Fibroblast of lung (primary cell): Measurements from ENCODE around the gene DRGX. TPM values are rescaled to one million over a fixed set of nuclear protein-coding genes. Genes with fewer than 3 reads are reported as not detected.

Experiments
- DNase-seq, 2 donors: peaks; one replicate each; pipeline versions ENCODE4 v3.0.0 to v3.0.0-alpha.2; 2010; ENCODE audit warnings: low read depth in 2 of 2
- H2AFZ ChIP-seq: 2 replicates; pipeline ENCODE4 v1.5.1; 2012; ENCODE audit warnings: low read length, control low read depth, inconsistent platforms
- H3K27ac ChIP-seq: 2 replicates; pipeline ENCODE4 v1.5.1; 2011; ENCODE audit warnings: low read length, control low read depth; ENCODE audit not compliant: insufficient read depth
- H3K27me3 ChIP-seq: 2 replicates; pipeline ENCODE4 v1.5.1; 2011; ENCODE audit warnings: mild to moderate bottlenecking, low read length; ENCODE audit not compliant: control insufficient read depth, insufficient read depth
- H3K36me3 ChIP-seq: 2 replicates; pipeline ENCODE4 v1.5.1; 2011; ENCODE audit warnings: low read length; ENCODE audit not compliant: control insufficient read depth, insufficient read depth
- H3K4me1 ChIP-seq: 2 replicates; pipeline ENCODE4 v1.5.1; 2011; ENCODE audit warnings: low read length; ENCODE audit not compliant: control insufficient read depth, insufficient read depth; ENCODE audit errors: extremely low read depth
- H3K4me2 ChIP-seq: 2 replicates; pipeline ENCODE4 v1.5.1; 2011; ENCODE audit warnings: low read length, control low read depth; ENCODE audit not compliant: insufficient read depth; ENCODE audit errors: extremely low read depth
- H3K4me3 ChIP-seq, 4 experiments: fragments of 200-600 bp in 1 of 4; sonication (generic) in 1 of 4; replicated peaks in 1 of 4; 2 replicates each; pipeline ENCODE4 v1.5.1; 2011 to 2016; ENCODE audit warnings: low read length in 4 of 4, low read depth in 3 of 4, mild to moderate bottlenecking in 3 of 4, control low read depth in 2 of 4, inconsistent platforms in 1 of 4, mixed read lengths in 1 of 4; ENCODE audit not compliant: insufficient read depth in 1 of 4; ENCODE audit errors: control extremely low read depth in 1 of 4
- H3K79me2 ChIP-seq: 2 replicates; pipeline ENCODE4 v1.5.1; 2012; ENCODE audit warnings: mild to moderate bottlenecking, low read length, inconsistent platforms; ENCODE audit not compliant: control insufficient read depth, insufficient read depth
- H3K9ac ChIP-seq: 2 replicates; pipeline ENCODE4 v1.5.1; 2011; ENCODE audit warnings: mild to moderate bottlenecking, low read length, control low read depth; ENCODE audit not compliant: insufficient read depth
- H3K9me3 ChIP-seq: 2 replicates; pipeline ENCODE4 v1.5.1; 2012; ENCODE audit warnings: low read depth, low read length; ENCODE audit not compliant: control insufficient read depth, insufficient read depth
- H4K20me1 ChIP-seq: 2 replicates; pipeline ENCODE4 v1.5.1; 2011; ENCODE audit warnings: low read length; ENCODE audit not compliant: control insufficient read depth, insufficient read depth; ENCODE audit errors: extremely low read depth
- CTCF ChIP-seq, 2 donors: IDR thresholded peaks in 1 of 2; conservative IDR thresholded peaks in 1 of 2; 1 replicate in 1 of 2; 2 replicates in 1 of 2; pipeline ENCODE4 v1.5.1; 2011 to 2012; ENCODE audit warnings: low read length in 2 of 2, control low read depth in 1 of 2, inconsistent platforms in 1 of 2, low read depth in 1 of 2, mild to moderate bottlenecking in 1 of 2
- EZH2 ChIP-seq: IDR thresholded peaks from 2 replicates; pipeline ENCODE4 v1.5.1; 2012; ENCODE audit warnings: low read length, control low read depth, mild to moderate bottlenecking; ENCODE audit errors: missing control alignments
- polyA plus RNA-seq, 2 donors: library from polyadenylated mRNA; depleted of rRNA in 1 of 2; stranded (reverse) in 1 of 2; unstranded in 1 of 2; fragments of >200 nt; gene quantifications; 2 replicates each; pipeline ENCODE4 v1.2.1, GENCODE V29; 2011 to 2012; ENCODE audit warnings: missing spikeins in 1 of 2
- total RNA-seq: library from RNA; depleted of rRNA; stranded (reverse); fragments of >200 nt; gene quantifications from 2 replicates; pipeline ENCODE4 v1.2.1, GENCODE V29; 2014

DRGX gene
- total and polyA plus RNA-seq, 2 donors (not counting 1 experiment from before 2014, with no cell fraction given): 0.11 TPM; not detected in 1

GRCh38 chr10:49327036-49327813 lies 68.7 kb downstream of the DRGX start:
- H3K79me2 ChIP-seq: no peaks in the 10 kb centered on the region
- no peak overlapping the region for H3K4me3 ChIP-seq
- no peaks in the 10 kb centered on the region for H3K9me3 ChIP-seq
- no peaks in the 10 kb centered on the region for H3K4me1 ChIP-seq
- no peak overlapping the region for H3K9ac ChIP-seq
- H3K4me2 ChIP-seq: no peak overlapping the region
- H4K20me1 ChIP-seq: no peaks in the 10 kb centered on the region
- no peaks in the 10 kb centered on the region for H3K27me3 ChIP-seq
- no peak overlapping the region for H3K27ac ChIP-seq
- H3K36me3 ChIP-seq: no peaks in the 10 kb centered on the region
- H2AFZ ChIP-seq: no peak overlapping the region
- no peak for DNase-seq
- no peak for TF ChIP-seq EZH2
- no peak for TF ChIP-seq CTCF (conservative IDR thresholded peaks at IDR 0.05 in 1 of 2, IDR thresholded peaks at IDR 0.05 in 1 of 2; ENCODE audit: low read depth in 1 of 2, low read length in 2 of 2)

GRCh38 chr10:49325916-49326783 lies 69.7 kb downstream of the DRGX start:
- Histone ChIP-seq H3K4me2 (no peak overlapping the region), H3K4me1 (no peaks in the 10 kb centered on the region), H2AFZ (no peak overlapping the region), H3K36me3 (no peaks in the 10 kb centered on the region), H4K20me1 (no peaks in the 10 kb centered on the region), H3K9me3 (no peaks in the 10 kb centered on the region), H3K9ac (no peak overlapping the region), H3K27me3 (no peaks in the 10 kb centered on the region), H3K4me3 (no peak overlapping the region), H3K79me2 (no peaks in the 10 kb centered on the region), H3K27ac (no peak overlapping the region)
- no peak for DNase-seq
- TF ChIP-seq CTCF (conservative IDR thresholded peaks at IDR 0.05 in 1 of 2, IDR thresholded peaks at IDR 0.05 in 1 of 2; ENCODE audit: low read depth in 1 of 2, low read length in 2 of 2) (no peak), EZH2 (no peak)

GRCh38 chr10:49325131-49325915 lies 70.6 kb downstream of the DRGX start:
- Histone ChIP-seq H3K9me3 (no peaks in the 10 kb centered on the region), H3K9ac (no peak overlapping the region), H4K20me1 (no peaks in the 10 kb centered on the region), H3K4me2 (no peak overlapping the region), H3K27me3 (no peaks in the 10 kb centered on the region), H2AFZ (no peak overlapping the region), H3K36me3 (no peaks in the 10 kb centered on the region), H3K4me3 (no peak overlapping the region), H3K79me2 (no peaks in the 10 kb centered on the region), H3K27ac (no peak overlapping the region), H3K4me1 (no peaks in the 10 kb centered on the region)
- no peak for TF ChIP-seq EZH2
- no peak for TF ChIP-seq CTCF (conservative IDR thresholded peaks at IDR 0.05 in 1 of 2, IDR thresholded peaks at IDR 0.05 in 1 of 2; ENCODE audit: low read depth in 1 of 2, low read length in 2 of 2)
- no peak for DNase-seq
